ENCODE data around the gene S100PBP. TPM values are rescaled to one million over a fixed set of nuclear protein-coding genes. Genes with fewer than 3 reads are reported as not detected.

Gene S100PBP
- total RNA-seq, 1 donor from 2014 or later, result 26.6 TPM

GRCh38 chr1:32806290-32806689 lies 11.2 kb upstream of the S100PBP start:
- DNase-seq (ENCODE audit: low read depth), result no peak
- TF ChIP-seq CTCF (conservative IDR thresholded peaks at IDR 0.05; ENCODE audit: low read depth, low read length), result no peak
- H3K4me3 ChIP-seq (ENCODE audit: low read depth, low read length), result no peak overlapping the region

GRCh38 chr1:32806910-32807523 lies 10.4 kb upstream of the S100PBP start:
- H3K4me3 ChIP-seq (ENCODE audit: low read depth, low read length), result no peak overlapping the region
- TF ChIP-seq CTCF (conservative IDR thresholded peaks at IDR 0.05; ENCODE audit: low read depth, low read length), result no peak
- DNase-seq (ENCODE audit: low read depth), result no peak

GRCh38 chr1:32808580-32808979 lies 8.9 kb upstream of the S100PBP start:
- no peak for TF ChIP-seq CTCF (conservative IDR thresholded peaks at IDR 0.05; ENCODE audit: low read depth, low read length)
- H3K4me3 ChIP-seq (ENCODE audit: low read depth, low read length), result no peak overlapping the region
- no peak for DNase-seq (ENCODE audit: low read depth)

GRCh38 chr1:32810358-32810757 lies 7.1 kb upstream of the S100PBP start:
- no peak overlapping the region for H3K4me3 ChIP-seq (ENCODE audit: low read depth, low read length)
- no peak for TF ChIP-seq CTCF (conservative IDR thresholded peaks at IDR 0.05; ENCODE audit: low read depth, low read length)
- DNase-seq (ENCODE audit: low read depth), result no peak

GRCh38 chr1:32811265-32811664 lies 6.2 kb upstream of the S100PBP start:
- DNase-seq (ENCODE audit: low read depth), result no peak
- H3K4me3 ChIP-seq (ENCODE audit: low read depth, low read length), result no peak overlapping the region
- no peak for TF ChIP-seq CTCF (conservative IDR thresholded peaks at IDR 0.05; ENCODE audit: low read depth, low read length)

- TF ChIP-seq CTCF (conservative IDR thresholded peaks at IDR 0.05; ENCODE audit: low read depth, low read length), result no peak
- no peak for DNase-seq (ENCODE audit: low read depth)
- H3K4me3 ChIP-seq (ENCODE audit: low read depth, low read length), result no peak overlapping the region
Measured at GRCh38 chr1:32811917-32812316, 5.5 kb upstream of the S100PBP start.

All from epithelial cell of proximal tubule (primary cell).